Measurements from ENCODE around the gene TRAF3IP1.
"Not testable (repeated sequence)": the region's sequence is repeated elsewhere in the genome, so short reads cannot be mapped to it uniquely, and the experiment has no call there.

The TRAF3IP1 gene

DNA sequence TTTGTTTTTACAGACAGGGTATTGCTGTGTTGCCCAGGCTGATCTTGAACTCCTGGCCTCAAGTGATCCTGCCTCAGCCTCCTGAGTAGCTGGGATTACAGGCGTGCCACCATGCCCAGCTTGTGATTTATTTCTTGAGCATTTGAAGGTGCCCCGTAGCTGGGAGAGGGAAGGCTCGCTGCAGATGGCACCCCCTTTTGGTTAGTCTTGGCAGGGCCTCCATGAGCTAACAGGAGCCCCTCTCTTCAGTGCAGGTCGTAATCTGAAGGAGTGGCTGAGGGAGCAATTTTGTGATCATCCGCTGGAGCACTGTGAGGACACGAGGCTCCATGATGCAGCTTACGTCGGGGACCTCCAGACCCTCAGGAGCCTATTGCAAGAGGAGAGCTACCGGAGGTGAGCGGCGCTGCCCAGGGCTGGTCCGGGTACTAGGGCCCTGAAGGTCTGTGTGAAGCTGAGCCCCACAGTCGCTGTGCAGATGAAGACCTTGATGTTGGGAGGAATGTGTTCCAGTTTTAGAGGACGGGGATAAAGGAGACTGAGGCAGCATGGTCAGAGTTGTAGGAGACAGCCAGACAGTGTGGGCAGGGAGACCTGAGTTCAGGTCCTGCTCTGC, 113.1 kb downstream of the TRAF3IP1 start:
- DNase-seq, result no peak

- no peak for DNase-seq
Measured at GRCh38 chr2:238433941-238434845, 113.9 kb downstream of the TRAF3IP1 start.

GRCh38 chr2:238434846-238435751, 114.8 kb downstream of the TRAF3IP1 start:
- DNase-seq, result no peak

DNA sequence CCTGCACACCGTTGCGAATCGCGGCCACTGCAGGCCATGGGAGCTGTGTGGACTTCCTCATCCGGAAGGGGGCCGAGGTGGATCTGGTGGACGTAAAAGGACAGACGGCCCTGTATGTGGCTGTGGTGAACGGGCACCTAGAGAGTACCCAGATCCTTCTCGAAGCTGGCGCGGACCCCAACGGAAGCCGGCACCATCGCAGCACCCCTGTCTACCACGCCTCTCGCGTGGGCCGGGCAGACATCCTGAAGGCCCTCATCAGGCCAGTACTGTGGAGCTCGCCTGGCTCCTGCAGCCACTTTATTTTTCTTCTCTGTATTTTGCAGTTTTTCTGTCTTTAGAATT, 115.4 kb downstream of the TRAF3IP1 start:
- DNase-seq, result no peak

DNA sequence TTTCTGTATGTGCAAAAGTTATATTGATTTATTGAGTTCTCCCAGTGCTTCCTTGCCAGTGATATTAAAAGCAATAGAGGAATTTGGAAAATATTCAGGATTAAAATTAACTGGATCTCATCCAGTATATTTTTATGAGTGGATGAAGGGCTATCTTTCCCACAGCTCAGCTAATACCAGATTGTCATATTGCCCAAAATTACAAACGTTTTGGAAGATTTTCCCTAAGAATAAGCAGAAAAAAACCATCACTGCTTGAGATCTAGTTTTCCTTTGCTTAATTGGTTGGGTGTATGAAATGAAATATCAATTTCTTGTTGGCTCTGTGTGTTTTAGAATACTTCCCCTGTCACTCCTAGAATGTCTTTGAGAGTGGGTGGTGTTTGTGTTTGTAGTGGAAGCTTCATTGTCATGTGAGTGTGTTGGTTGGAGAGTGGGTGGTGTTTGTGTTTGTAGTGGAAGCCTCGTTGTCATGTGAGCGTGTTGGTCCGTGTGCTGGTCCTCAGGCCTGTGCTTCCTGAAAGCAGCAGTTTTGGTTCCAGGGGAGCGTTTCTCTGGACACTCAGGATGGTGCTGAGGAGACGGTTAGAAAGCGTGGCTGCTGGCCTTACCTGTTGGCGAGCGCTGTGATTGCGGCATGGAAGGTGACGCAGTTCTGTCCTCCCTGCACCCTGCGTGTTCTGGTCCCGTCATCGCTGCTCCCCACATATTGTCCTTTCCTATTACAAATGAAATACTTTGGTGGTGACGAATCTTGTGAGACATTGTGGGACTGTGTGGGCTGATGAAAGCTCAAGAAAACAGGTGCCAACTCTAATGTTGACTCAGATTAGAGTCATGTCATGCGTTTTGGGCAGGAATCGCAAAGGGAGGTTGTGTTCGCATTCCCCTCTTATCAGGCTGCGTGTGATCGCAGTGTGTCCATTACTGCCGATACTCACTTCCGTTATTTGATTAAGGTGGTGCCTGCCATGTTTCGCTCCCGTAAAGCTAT, 118.8 kb downstream of the TRAF3IP1 start:
- no peak for DNase-seq

DNA sequence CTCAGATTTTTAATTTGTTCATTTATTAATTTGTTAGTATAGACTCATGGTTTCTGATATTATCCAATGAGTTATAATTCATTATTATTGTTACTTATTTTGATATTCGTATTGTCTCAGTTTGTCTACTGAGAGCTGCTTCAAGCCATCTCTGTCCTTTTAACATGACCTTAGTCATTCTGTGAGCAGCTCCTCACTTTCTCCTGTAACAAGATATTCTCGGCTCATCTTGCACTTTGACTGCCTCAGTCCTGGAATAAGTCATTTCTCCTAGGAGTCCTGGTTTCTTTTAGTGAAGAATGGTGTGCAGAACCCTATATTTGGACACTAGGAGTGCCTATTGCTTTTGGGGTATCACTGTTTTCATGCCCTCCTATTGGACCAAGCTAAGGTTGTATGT, 119.6 kb downstream of the TRAF3IP1 start:
- DNase-seq, result no peak

DNA sequence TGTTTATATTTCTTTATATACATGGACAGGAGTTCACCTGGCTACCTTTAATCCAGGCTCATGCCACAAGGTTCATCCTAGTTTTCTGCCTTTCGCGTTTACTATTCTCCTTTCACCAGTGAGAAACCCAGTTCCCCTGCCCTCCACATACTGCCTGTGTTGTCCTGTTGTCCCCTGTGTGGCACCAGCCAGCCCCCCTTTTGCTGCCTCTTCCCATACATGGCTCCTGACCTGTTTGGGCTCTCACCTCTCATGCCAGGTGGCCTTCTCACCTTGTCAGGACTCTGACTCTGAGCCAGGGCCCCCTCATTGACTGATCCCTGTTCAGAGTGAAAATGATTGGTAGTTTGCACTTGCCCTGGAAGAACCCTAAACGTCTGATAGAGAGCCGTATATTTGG, 120.0 kb downstream of the TRAF3IP1 start:
- DNase-seq, result no peak

DNA sequence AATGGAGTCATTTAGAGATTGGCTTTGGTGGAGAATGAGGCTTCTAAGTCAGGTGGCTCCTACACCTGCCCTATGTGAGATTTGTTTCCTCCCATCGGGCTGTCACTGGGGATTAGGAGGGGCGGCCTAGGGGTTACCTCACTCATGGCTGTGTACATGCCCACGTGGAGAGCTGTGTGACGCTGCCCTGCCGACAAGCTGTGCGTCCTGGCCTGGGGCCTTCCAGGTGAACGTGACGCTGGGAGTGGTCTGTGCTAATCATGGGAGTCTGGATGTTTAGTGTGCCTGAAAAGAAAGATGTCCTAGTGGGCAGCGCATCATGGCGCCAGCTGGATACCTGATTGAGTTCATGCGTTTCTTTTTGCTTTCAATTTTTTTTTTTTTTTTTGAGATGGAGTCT, 120.4 kb downstream of the TRAF3IP1 start:
- DNase-seq, result no peak

DNA sequence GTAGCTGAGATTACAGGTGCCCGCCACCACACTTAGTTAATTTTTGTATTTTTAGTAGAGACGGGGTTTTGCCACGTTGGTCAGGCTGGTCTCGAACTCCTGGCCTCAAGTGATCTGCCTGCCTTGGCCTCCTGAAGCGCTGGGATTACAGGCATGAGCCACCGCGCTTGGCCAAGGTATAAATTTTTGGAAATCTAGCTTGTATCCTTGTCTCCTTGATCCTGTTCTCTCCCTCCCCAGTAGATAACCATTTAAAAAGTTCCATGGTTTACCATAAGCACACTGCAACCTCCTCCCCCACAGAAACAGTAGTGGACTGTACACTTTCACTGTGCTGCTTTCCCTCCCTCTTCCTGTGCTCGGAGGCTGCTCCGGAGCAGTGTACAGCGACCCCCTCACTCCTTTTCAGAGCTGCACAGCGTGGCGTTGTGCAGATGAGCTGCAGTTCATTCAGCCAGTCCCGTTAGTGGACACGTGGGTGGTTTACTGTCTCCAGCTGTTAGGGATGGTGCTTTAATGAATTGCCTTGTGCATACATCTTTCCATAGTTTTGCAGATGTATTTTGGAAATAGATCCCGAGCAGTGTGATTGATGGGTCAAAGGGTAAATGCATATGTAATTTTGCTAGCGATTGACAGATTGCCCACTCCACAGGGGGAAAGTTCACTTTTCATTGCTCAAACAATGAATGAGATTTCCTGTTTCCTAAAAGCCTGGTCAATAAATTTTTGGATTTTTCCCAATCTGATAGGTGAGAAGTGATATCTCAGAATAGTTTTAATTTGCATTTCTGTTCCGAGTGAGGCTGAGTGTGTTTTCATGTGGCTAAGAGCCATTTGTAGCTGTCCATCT, 121.2 kb downstream of the TRAF3IP1 start:
- DNase-seq, result peak; percentile 4

- not testable (repeated sequence) for DNase-seq
Measured at GRCh38 chr2:238442257-238442656, 121.9 kb downstream of the TRAF3IP1 start.

- DNase-seq, result no peak
Measured at GRCh38 chr2:238444242-238444641, 123.9 kb downstream of the TRAF3IP1 start.

- DNase-seq, result no peak
Measured at GRCh38 chr2:238445409-238446190, 125.3 kb downstream of the TRAF3IP1 start.

GRCh38 chr2:238446371-238446770, 126.1 kb downstream of the TRAF3IP1 start:
- DNase-seq, result no peak

GRCh38 chr2:238448031-238448955, 128.0 kb downstream of the TRAF3IP1 start:
- no peak for DNase-seq

- DNase-seq, result no peak
Measured at GRCh38 chr2:238449241-238449640, 128.9 kb downstream of the TRAF3IP1 start.

DNA sequence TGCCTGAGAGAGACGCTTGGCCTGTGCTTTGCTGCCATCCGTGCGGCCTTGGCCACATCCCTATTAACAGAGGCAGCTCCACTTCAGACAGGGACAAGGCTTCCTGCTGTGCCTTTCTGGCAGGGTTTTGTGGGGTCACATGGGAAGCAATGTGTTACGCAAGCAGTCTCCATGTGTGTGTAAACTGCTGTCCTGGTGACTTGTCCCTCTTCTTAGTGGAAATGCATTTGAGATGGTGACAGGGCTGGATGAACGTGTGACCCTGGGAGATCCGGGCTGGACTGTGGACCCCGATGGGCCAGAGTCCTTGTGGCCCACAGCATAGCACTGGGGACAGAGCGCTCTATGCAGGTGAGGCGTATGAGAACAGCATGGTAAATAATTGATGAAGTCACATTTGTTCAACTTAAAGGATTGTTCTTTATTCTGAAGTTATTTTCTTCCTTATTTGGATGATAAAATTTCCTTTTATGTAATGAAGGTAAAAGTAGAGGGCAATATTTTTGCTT, 129.6 kb downstream of the TRAF3IP1 start:
- DNase-seq, result no peak

GRCh38 chr2:238450440-238450861, 130.1 kb downstream of the TRAF3IP1 start:
- DNase-seq, result no peak
